Measurements from ENCODE around the gene MACF1. TPM values are rescaled to one million over a fixed set of nuclear protein-coding genes. Genes with fewer than 3 reads are reported as not detected.

The MACF1 gene
- total and polyA plus RNA-seq, 2 experiments from 2014 or later, result 80.4 to 261 TPM

GRCh38 chr1:39387452-39387851 is 183.0 kb downstream of the MACF1 start:
- Histone ChIP-seq H3K27me3 (no peaks in the 10 kb centered on the region), H3K9me3 (ENCODE audit: low read depth) (no peaks in the 10 kb centered on the region), H3K4me3 (no peak overlapping the region), H3K36me3 (peaks cover 59% of the 10 kb centered on the region), H3K27ac (peak overlapping the region; percentile 55), H3K4me1 (ENCODE audit: low read depth) (peaks cover 30% of the 10 kb centered on the region)
- TF ChIP-seq, protein P1, sequence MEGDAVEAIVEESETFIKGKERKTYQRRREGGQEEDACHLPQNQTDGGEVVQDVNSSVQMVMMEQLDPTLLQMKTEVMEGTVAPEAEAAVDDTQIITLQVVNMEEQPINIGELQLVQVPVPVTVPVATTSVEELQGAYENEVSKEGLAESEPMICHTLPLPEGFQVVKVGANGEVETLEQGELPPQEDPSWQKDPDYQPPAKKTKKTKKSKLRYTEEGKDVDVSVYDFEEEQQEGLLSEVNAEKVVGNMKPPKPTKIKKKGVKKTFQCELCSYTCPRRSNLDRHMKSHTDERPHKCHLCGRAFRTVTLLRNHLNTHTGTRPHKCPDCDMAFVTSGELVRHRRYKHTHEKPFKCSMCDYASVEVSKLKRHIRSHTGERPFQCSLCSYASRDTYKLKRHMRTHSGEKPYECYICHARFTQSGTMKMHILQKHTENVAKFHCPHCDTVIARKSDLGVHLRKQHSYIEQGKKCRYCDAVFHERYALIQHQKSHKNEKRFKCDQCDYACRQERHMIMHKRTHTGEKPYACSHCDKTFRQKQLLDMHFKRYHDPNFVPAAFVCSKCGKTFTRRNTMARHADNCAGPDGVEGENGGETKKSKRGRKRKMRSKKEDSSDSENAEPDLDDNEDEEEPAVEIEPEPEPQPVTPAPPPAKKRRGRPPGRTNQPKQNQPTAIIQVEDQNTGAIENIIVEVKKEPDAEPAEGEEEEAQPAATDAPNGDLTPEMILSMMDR (IDR thresholded peaks at IDR 0.05; ENCODE audit: low read depth, low read length), result peak; percentile 26
- DNase-seq (ENCODE audit: low read depth in 1 of 2, low spot score in 1 of 2), result peak in 1 of 2 donors; percentile 77

DNA sequence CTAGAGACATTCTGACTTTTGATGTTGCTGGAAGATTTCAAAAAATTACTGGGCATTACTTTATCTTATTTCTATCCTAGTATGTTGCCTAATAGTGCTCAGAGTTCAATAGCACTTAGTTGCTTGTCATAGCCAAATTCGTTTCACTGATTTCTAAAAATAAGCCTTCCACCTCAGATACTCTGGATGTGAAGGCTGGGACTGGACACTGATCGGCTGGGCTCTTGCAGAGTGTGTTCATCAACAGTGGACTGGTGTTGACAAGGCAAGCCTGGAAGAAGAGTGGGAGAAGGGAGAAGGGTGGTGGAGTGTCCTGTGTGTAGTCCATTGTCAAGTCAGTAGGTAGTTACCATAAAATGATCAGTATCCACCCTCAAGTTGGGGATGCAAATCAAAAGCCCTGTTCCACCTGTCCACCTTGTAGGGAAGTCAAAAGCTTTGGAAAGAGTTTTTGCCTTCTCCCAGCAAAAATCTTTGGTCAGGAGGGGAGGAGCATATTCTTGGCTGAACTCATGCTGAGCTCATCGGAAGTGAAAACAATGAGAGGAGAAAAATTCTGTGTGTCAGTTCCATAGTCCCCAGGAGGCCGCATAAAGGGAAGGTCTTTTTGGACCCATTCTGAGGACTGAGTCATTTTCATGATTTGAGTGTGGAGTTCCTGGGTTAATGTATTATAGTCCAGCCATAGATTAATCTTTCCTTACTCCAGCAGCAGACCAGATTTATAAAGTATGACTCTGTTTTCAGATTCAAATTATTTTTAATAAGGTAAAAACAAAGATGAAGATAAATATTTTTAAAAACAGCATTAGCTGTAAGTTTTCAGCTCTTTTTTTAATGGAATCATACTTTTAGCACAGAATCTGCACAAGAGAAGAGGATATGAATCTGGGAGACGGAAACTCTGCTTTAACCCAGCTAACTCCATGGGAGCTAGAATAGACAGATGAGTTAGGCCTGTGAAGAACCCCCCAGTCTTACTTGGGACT is 187.5 kb downstream of the MACF1 start:
- Histone ChIP-seq H3K27me3 (no peaks in the 10 kb centered on the region), H3K4me1 (ENCODE audit: low read depth) (peaks cover 70% of the 10 kb centered on the region), H3K4me3 (peak overlapping the region; percentile 1), H3K27ac (peak overlapping the region; percentile 91), H3K9me3 (ENCODE audit: low read depth) (no peaks in the 10 kb centered on the region), H3K36me3 (peaks cover 17% of the 10 kb centered on the region)
- peak; percentile 52 to 88 for DNase-seq (ENCODE audit: low read depth in 1 of 2, low spot score in 1 of 2)
- TF ChIP-seq, protein P1 (IDR thresholded peaks at IDR 0.05; ENCODE audit: low read depth, low read length), result no peak

DNA sequence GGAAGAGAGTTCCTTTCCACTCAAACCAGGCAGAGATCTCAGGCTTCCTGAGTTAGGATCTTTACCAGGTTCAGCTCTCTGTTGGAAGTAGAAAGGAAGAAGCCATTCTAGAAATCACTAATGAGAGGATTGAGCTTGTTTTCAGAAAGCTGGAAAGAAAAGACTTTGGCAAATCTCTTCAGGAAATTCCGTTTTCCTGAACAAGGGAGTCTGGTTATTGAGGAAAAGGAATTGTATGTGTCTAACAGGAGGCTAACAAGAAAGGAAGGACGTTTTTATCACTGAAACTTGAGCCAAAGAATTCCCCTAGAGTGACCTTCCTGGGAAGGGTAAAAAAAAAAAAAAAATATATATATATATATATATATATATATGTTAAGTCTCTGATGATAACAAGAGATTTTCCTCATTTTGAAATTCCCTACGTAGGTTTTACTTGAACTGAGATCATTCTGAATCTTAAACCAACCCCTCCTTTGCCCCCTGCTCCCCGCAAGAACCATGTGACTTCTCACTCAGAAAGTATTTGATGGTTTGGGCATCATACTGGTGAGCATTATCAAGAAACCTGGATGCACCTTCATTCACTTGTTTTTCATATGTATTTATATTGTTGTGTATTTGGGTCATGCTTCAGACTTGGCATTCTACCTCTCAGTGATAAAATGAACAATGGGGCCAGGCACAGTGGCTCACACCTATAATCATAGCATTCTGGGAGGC is 188.5 kb downstream of the MACF1 start:
- Histone ChIP-seq H3K27me3 (no peaks in the 10 kb centered on the region), H3K4me3 (no peak overlapping the region), H3K27ac (peak overlapping the region; percentile 91), H3K4me1 (ENCODE audit: low read depth) (peaks cover 74% of the 10 kb centered on the region), H3K36me3 (peaks cover 8% of the 10 kb centered on the region), H3K9me3 (ENCODE audit: low read depth) (no peaks in the 10 kb centered on the region)
- TF ChIP-seq, protein P1 (IDR thresholded peaks at IDR 0.05; ENCODE audit: low read depth, low read length), result no peak
- no peak for DNase-seq (ENCODE audit: low read depth in 1 of 2, low spot score in 1 of 2)

DNA sequence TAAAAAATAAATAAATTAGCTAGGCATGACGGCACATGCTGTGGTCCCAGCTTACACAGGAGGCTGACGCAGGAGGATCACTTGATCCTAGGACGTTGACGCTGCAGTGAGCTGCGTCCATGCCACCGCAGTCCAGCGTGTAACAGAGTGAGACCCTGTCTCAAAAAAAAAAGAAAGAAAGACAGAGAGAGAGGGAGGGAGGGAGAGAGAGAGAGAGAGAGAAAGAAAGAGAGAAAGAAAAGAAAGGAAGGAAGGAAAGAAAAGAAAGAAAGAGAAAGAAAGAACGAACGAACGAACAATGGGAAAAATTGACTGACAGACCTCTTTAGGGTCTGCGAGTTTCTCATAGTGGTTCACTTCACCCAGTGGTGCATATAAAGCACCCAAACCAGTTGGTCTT is 189.2 kb downstream of the MACF1 start:
- H3K4me1 ChIP-seq (ENCODE audit: low read depth), result peaks cover 80% of the 10 kb centered on the region
- no peak for DNase-seq (ENCODE audit: low read depth in 1 of 2, low spot score in 1 of 2)
- TF ChIP-seq, protein P1 (IDR thresholded peaks at IDR 0.05; ENCODE audit: low read depth, low read length), result no peak
- H3K4me3 ChIP-seq, result no peak overlapping the region
- H3K9me3 ChIP-seq (ENCODE audit: low read depth), result no peaks in the 10 kb centered on the region
- no peaks in the 10 kb centered on the region for H3K27me3 ChIP-seq
- peak overlapping the region; percentile 91 for H3K27ac ChIP-seq
- H3K36me3 ChIP-seq, result peaks cover 3% of the 10 kb centered on the region

- DNase-seq (ENCODE audit: low read depth in 1 of 2, low spot score in 1 of 2), result no peak
- Histone ChIP-seq H3K36me3 (peaks cover 3% of the 10 kb centered on the region), H3K9me3 (ENCODE audit: low read depth) (no peaks in the 10 kb centered on the region), H3K4me3 (no peak overlapping the region), H3K27me3 (no peaks in the 10 kb centered on the region), H3K4me1 (ENCODE audit: low read depth) (peaks cover 84% of the 10 kb centered on the region), H3K27ac (peak overlapping the region; percentile 91)
- TF ChIP-seq, protein P1 (IDR thresholded peaks at IDR 0.05; ENCODE audit: low read depth, low read length), result no peak
These were observed 189.6 kb downstream of the MACF1 start for GRCh38 chr1:39394059-39394458.

Data from cardiac muscle cell (in vitro differentiated cells and primary cell).